HepG2 (cell line): ENCODE results near the gene PARN. TPM values are rescaled to one million over a fixed set of nuclear protein-coding genes. Genes with fewer than 3 reads are reported as not detected.

Experiments
- DNMT3B ChIP-seq: conservative IDR thresholded peaks from 2 replicates; pipeline ENCODE4 v1.6.1; 2016; ENCODE audit warnings: missing biosample characterization, control low read depth
- HOXA5 ChIP-seq: sonication (generic); formaldehyde crosslinking; IDR thresholded peaks from 2 replicates; pipeline ENCODE4 v1.4.0; 2020; ENCODE audit warnings: missing genetic modification reagents
- IKZF1 ChIP-seq: fragments of 450-650 bp; IDR thresholded peaks from 2 replicates; pipeline ENCODE4 v1.7.1; 2016
- KLF15 ChIP-seq: sonication (generic); formaldehyde crosslinking; IDR thresholded peaks from 2 replicates; pipeline ENCODE4 v1.8.1; 2023; ENCODE audit warnings: borderline replicate concordance, mild to moderate bottlenecking, inconsistent platforms, missing genetic modification reagents, mixed read lengths
- MYC ChIP-seq: sonication (generic); formaldehyde crosslinking; IDR thresholded peaks from 2 replicates; pipeline ENCODE4 v1.9.0; 2021; ENCODE audit warnings: missing genetic modification reagents, borderline replicate concordance
- PAX8 ChIP-seq: sonication (generic); formaldehyde crosslinking; IDR thresholded peaks from 2 replicates; pipeline ENCODE4 v1.8.0; 2022; ENCODE audit warnings: mild to moderate bottlenecking, missing genetic modification reagents, borderline replicate concordance
- SNRNP70 ChIP-seq: fragments of 200-400 bp; formaldehyde crosslinking; IDR thresholded peaks from 2 replicates; pipeline ENCODE4 v1.6.1; 2017; ENCODE audit warnings: mild to moderate bottlenecking, low read depth, low read length, moderate library complexity
- SRF ChIP-seq: IDR thresholded peaks from 2 replicates; pipeline ENCODE4 v1.6.1; 2011; ENCODE audit warnings: mild to moderate bottlenecking, low read depth, low read length, moderate library complexity
- ZBTB46 ChIP-seq: sonication (generic); formaldehyde crosslinking; IDR thresholded peaks from 2 replicates; pipeline ENCODE4 v1.4.0; 2020; ENCODE audit warnings: mild to moderate bottlenecking, missing genetic modification reagents, borderline replicate concordance
- ZFP91 ChIP-seq: sonication (generic); formaldehyde crosslinking; IDR thresholded peaks from 2 replicates; pipeline ENCODE4 v1.9.0; 2022; ENCODE audit warnings: missing genetic modification reagents, mild to moderate bottlenecking, borderline replicate concordance
- ZNF264 ChIP-seq: sonication (generic); formaldehyde crosslinking; IDR thresholded peaks from 2 replicates; pipeline ENCODE4 v1.4.0; 2020; ENCODE audit warnings: missing genetic modification reagents
- ZNF512B ChIP-seq: sonication (generic); formaldehyde crosslinking; IDR thresholded peaks from 2 replicates; pipeline ENCODE4 v1.5.1; 2020; ENCODE audit warnings: missing genetic modification reagents, mild to moderate bottlenecking, borderline replicate concordance
- polyA plus RNA-seq, 8 experiments: library from polyadenylated mRNA; depleted of rRNA in 3 of 8; stranded (reverse) in 7 of 8; unstranded in 1 of 8; fragments of >200 nt; fragmentation: Illumina TruSeq in 4 of 8; extraction: Trizol in 4 of 8; gene quantifications; 2 replicates each; pipeline versions ENCODE4 v1.2.1 to v1.2.3, GENCODE V29; 2011 to 2016; ENCODE audit warnings: low read depth in 4 of 8, missing spikeins in 1 of 8, mixed read lengths in 1 of 8; ENCODE audit not compliant: insufficient read depth in 1 of 8
- total RNA-seq, 5 experiments: library from RNA; depleted of rRNA; stranded (reverse); fragments of >200 nt; fragmentation: Illumina TruSeq; extraction: Trizol; gene quantifications; 2 replicates each; pipeline ENCODE4 v1.2.3, GENCODE V29; 2016; ENCODE audit warnings: low read depth in 1 of 5
- TF ChIP-seq, protein P1 (sequence below): sonication (generic); formaldehyde crosslinking; IDR thresholded peaks from 2 replicates; pipeline ENCODE4 v1.4.0; 2020; ENCODE audit warnings: missing genetic modification reagents, borderline replicate concordance
- TF ChIP-seq, protein P2 (sequence below): sonication (generic); formaldehyde crosslinking; IDR thresholded peaks from 2 replicates; pipeline ENCODE4 v1.8.0; 2022; ENCODE audit warnings: mild to moderate bottlenecking, missing genetic modification reagents

PARN gene
- total and polyA plus RNA-seq, 2 of the 13 experiments (the other 11 are each of a cell fraction or from before 2014, with no cell fraction given) = 13.3 to 47.6 TPM

DNA sequence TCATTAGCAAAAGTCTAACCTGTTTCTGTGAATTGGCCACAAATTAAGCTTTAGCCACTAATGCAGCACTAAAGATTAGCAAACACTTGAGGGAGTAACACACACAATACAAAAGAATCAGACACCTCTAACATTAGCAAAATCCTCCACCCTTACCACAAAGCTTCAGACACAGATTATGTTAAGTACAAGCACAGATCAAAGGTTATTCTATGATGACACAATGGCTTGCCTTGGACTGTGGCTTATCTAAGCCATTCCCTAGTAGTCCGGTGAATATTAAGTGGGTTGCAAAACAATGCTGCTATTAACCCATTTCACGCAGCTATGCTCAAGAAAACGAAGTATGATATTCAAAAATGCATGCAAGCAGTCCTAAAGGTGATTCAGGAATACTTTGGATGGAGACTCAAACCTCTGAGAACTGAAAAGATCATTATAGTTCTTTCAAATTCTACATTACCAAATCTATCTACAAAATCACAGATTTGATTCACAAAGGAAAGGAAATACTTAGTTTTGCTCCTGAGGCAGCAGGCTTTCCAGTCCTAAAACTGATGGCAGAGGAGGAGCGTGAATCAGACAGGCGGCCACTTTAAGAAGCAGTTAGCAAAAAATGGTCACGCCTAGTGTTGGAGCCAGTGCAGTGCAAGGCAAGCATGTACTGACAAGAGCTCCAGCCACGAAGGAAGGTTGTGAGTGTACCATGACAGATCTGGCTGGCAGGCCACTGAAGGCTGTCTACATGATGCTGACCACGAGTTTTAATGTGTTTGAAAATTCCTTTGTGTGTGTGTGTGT, 67.2 kb downstream of the PARN start (continued):
- TF ChIP-seq, protein P1, sequence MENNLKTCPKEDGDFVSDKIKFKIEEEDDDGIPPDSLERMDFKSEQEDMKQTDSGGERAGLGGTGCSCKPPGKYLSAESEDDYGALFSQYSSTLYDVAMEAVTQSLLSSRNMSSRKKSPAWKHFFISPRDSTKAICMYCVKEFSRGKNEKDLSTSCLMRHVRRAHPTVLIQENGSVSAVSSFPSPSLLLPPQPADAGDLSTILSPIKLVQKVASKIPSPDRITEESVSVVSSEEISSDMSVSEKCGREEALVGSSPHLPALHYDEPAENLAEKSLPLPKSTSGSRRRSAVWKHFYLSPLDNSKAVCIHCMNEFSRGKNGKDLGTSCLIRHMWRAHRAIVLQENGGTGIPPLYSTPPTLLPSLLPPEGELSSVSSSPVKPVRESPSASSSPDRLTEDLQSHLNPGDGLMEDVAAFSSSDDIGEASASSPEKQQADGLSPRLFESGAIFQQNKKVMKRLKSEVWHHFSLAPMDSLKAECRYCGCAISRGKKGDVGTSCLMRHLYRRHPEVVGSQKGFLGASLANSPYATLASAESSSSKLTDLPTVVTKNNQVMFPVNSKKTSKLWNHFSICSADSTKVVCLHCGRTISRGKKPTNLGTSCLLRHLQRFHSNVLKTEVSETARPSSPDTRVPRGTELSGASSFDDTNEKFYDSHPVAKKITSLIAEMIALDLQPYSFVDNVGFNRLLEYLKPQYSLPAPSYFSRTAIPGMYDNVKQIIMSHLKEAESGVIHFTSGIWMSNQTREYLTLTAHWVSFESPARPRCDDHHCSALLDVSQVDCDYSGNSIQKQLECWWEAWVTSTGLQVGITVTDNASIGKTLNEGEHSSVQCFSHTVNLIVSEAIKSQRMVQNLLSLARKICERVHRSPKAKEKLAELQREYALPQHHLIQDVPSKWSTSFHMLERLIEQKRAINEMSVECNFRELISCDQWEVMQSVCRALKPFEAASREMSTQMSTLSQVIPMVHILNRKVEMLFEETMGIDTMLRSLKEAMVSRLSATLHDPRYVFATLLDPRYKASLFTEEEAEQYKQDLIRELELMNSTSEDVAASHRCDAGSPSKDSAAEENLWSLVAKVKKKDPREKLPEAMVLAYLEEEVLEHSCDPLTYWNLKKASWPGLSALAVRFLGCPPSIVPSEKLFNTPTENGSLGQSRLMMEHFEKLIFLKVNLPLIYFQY = peak; percentile 42; the same call in 1 of the 2 replicates
- no peak for TF ChIP-seq ZBTB46
- TF ChIP-seq, protein P2, sequence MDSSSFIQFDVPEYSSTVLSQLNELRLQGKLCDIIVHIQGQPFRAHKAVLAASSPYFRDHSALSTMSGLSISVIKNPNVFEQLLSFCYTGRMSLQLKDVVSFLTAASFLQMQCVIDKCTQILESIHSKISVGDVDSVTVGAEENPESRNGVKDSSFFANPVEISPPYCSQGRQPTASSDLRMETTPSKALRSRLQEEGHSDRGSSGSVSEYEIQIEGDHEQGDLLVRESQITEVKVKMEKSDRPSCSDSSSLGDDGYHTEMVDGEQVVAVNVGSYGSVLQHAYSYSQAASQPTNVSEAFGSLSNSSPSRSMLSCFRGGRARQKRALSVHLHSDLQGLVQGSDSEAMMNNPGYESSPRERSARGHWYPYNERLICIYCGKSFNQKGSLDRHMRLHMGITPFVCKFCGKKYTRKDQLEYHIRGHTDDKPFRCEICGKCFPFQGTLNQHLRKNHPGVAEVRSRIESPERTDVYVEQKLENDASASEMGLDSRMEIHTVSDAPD (CRISPR knock-in tag) = peak; percentile 87
- peak; percentile 95 for TF ChIP-seq ZFP91 (CRISPR knock-in tag)
- peak; percentile 93; the same call in 1 of the 2 replicates for TF ChIP-seq ZNF264 (CRISPR knock-in tag)
- TF ChIP-seq KLF15 (CRISPR knock-in tag) = no peak
- TF ChIP-seq ZNF512B (CRISPR knock-in tag) = no peak
- TF ChIP-seq IKZF1 = no peak
- TF ChIP-seq MYC (CRISPR knock-in tag) = no peak
- TF ChIP-seq PAX8 (CRISPR knock-in tag) = no peak
- no peak for TF ChIP-seq SRF
- TF ChIP-seq SNRNP70 = no peak
- peak; percentile 89 for TF ChIP-seq HOXA5 (CRISPR knock-in tag)
- 0 out of 2 replicates have a peak, but pooled peaks have one; percentile 65 for TF ChIP-seq DNMT3B (CRISPR knock-in tag)
